Midbrain (tissue), 1 donor: ENCODE data around the gene GALNT15.

ENCODE experiments used
- DNase-seq: peaks from one replicate; lab custom pipeline; 2025; lab: John Stamatoyannopoulos, UW

Gene GALNT15

DNA sequence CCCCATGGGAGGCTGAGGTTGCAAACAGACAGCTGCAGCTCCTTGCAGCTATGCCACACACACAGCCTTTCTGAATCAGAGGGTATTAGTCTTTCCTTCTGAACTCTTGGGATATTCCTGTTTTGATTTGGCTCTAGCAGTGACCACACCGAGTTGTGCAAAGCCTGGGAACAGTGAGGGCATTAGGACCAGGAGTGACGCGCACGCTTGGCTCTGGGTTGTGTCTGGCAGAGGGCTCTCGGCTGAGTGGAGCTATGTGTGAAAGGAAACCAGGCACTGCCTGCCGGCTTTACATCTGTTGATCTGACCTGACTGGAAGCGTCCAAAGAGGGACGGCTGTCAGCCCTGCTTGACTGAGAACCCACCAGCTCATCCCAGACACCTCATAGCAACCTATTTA is at the start of gene GALNT15:
TSS of gene GALNT15 (plus strand) at position 292 of the 400 bp plus-strand sequence. CDS start 472 bp downstream, outside the sequence.
- DNase-seq: peak; percentile 89

DNA sequence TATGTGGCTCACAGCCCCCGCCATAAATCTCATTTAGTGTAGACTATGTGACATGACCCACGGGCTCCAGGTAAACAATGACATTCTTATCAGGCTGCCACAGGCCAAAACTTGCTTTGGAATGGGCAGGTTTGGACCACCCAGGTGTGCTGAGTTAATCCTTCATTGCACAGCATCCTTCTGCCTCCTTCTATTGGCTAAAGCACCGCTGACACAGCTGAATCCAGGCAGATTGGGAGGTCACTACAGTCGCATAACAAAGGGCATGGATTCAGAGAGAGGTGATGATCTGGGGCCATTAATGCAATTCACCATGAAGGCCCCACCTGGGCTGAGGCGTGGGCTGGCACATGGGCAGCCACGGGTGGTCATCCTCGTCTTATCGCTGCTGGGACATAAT is 47.8 kb upstream of the GALNT15 start:
- DNase-seq: no peak

GRCh38 chr3:16127249-16127648 is 47.2 kb upstream of the GALNT15 start:
- DNase-seq: no peak

- peak; percentile 27 for DNase-seq
Observed at GRCh38 chr3:16130066-16130465, 44.4 kb upstream of the GALNT15 start.

- DNase-seq: no peak
Observed at GRCh38 chr3:16132190-16132589, 42.3 kb upstream of the GALNT15 start.

- DNase-seq: no peak
Observed at GRCh38 chr3:16132928-16133327, 41.6 kb upstream of the GALNT15 start.

- DNase-seq: no peak
Observed at GRCh38 chr3:16134173-16134928, 40.1 kb upstream of the GALNT15 start.

DNA sequence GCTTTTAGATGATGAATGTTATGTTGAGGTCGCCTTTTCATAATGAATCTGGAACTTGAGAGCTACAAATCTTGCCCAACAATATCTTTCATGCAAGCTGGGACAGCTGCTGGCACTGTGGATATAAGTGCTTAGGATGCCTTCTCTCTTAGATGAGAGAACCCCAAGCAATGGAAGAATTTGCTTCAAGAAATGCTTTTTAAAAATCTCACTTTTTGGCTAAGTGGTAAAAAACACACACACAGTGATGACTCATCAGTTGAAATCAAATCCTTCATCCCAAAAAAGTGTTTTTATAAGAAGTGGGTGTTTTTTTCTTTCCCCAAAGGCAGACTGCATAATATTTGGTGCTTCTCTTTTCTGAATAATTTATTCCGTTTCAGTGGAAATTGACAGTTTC is 38.4 kb upstream of the GALNT15 start:
- DNase-seq: no peak

- DNase-seq: no peak
Observed at GRCh38 chr3:16137044-16137443, 37.4 kb upstream of the GALNT15 start.

- DNase-seq: no peak
Observed at GRCh38 chr3:16137977-16138376, 36.5 kb upstream of the GALNT15 start.

DNA sequence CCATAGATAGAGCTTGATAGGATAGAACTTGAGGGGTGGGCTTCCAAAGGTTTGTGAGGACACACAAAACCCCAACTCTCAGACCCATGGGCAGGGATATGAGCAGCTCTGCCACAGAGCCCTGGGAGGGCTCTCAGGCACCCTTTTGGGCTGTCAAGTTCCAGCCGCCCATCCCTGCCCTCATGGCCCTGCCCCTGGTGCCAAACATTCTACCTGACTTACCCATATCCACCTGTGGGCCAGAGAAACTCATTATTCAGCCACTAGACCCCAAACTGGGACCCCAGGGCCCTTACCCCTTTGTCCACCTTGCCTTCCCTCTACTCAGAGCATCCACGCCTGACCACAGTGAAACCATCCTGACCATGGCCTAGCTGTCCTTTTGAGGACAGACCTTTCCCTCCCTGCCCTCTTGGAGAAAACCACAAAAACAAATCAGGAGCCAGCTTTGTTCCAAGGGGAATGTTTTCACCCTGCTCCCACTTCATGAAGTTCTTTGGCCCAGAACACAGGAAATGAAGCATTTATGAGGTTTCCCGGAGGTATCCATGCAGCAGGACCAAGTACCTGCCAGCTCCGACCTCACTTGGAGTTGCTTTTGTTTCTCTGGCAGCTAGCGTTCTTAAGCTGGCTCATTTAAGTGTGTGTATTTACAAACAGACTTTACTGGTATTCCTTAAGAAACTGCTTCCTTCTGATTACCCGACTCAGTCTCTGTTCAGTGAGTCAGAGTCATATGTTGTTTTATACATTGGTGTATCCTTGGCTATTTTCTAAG is 34.2 kb upstream of the GALNT15 start:
- peak; percentile 56 for DNase-seq

DNA sequence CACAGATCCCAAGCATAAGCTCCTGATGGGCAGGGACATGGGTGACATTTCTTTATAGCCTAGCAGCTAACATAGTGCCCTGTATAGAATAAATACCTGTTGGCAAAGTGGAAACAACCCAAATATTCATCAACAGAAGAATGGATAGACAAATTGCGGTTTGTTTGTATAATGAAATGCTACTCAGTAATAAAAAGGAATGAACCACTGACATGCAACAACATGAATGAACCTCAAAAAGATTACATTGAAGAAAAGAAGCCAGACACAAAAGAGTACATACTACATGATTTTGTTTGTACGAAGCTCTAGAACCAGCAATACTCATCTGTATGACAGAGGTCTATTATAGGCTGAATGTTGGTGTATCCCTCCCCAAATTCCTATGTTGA is 33.6 kb upstream of the GALNT15 start:
- DNase-seq: no peak

- no peak for DNase-seq
Observed at GRCh38 chr3:16142350-16143025, 32.0 kb upstream of the GALNT15 start.

GRCh38 chr3:16143861-16144447 is 30.5 kb upstream of the GALNT15 start:
- DNase-seq: no peak

DNA sequence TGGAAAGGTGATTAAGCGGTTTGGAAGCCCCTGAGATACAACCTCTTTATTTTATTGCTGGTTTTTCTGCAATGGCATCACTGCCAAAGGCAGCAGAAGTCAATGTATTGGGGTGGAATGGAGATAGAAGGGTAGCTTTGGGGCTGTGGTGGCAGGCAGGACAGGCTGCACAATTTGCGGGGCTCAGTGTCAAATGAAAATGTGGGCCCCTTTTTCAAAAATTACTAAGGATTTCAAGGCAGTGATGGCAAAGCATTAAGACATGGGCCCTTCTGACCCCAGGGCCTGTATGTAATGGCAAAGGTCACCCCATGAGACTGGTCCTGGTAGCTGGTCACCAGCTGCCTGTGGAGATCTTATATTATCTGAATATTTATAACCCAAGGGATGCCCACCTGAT is 29.3 kb upstream of the GALNT15 start:
- DNase-seq: no peak

- DNase-seq: no peak
Observed at GRCh38 chr3:16146015-16146730, 28.3 kb upstream of the GALNT15 start.

DNA sequence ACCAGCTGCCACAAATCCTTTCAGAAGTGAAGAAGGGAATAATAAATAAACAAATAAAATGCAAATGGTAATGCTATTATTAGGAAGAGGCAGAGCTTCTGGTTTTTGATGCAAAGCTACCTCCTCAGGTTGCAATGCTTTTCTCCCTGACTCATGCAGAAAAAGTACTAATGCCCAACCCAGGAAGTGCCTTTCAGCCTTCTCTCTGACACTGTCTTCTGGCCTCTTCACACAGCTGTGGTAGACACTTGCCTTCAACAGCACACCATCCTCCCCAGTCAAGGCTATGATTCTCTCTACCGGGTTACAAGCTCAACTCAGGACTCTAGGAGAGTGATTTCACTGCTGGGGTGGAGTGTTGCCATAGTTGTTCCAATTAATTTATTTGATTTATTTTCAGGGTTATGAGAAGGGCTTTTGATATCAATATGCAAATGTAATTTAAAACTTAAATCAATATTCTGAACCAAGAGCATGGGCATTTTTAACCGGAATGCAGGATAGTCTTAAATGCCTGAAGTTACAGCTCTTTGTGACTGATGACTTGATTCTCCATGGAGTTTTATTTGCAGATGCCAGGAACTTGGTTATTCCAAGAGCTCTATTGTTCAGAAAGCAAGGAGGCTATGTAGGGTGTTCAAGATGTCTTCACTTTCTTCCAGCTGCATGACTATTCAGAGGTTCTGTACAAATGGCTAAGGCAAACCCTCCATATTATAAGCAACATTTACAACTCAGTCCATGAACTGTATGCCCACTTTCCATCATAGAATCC is 27.1 kb upstream of the GALNT15 start:
- no peak for DNase-seq

DNA sequence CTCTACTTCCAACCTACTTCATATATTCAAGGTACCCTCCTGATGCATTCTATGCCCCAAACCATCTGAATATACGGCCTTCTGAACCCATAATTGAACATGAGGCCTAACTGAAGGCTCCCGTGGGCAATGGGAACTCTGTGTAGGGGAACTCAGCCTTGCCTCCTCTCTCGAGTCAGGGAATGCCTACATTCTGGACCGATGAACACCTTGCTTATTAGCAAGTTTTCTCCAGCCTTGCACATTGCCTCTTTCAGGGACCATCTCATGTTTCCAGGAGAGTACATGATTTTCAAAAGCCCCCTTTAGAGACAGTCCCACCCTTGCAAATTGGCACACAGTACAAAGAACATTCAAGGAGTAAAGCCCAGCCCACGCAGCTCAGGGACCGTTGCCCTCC is 26.3 kb upstream of the GALNT15 start:
- no peak for DNase-seq

- no peak for DNase-seq
Observed at GRCh38 chr3:16148783-16149182, 25.7 kb upstream of the GALNT15 start.

DNA sequence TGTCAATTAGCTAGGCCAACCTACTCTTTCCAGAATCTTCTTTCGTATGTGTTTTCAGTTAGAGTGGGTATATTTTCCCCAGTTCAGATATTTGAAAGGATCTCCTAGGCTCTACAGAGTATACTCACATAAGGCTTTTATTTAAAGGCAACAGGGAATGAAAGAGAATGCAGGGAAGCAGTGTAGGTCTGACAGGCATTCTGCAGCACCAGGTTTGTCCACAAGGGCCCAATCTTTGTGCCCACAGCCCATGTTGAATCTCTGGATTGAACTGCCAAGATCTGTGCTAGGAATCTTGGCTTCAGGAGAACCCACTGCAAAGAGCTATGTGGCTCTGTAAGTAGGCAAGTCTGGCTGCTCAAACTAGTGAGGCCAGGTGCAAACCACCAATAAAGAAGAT is 24.2 kb upstream of the GALNT15 start:
- no peak for DNase-seq

- DNase-seq: peak; percentile 26
Observed at GRCh38 chr3:16151109-16151508, 23.4 kb upstream of the GALNT15 start.
